Thyroid gland (tissue), 4 donors: Measurements from ENCODE around the gene CRPPA.

Experiments used
- POLR2A ChIP-seq, 2 donors: fragments of 450-650 bp; IDR thresholded peaks; one replicate each; pipeline ENCODE4 v1.6.1; 2017; ENCODE audit warnings: antibody characterized with exemption in 2 of 2, mild to moderate bottlenecking in 2 of 2, moderate library complexity in 1 of 2
- TF ChIP-seq, protein P1 (sequence below), 6 experiments: fragments of 200-600 bp in 3 of 6; fragments of 450-650 bp in 3 of 6; sonication (generic) in 3 of 6; IDR thresholded peaks; one replicate each; pipeline ENCODE4 v1.5.1; 2016 to 2019; ENCODE audit warnings: antibody characterized with exemption in 6 of 6, mild to moderate bottlenecking in 2 of 6, inconsistent platforms in 1 of 6, moderate library complexity in 1 of 6

DNA sequence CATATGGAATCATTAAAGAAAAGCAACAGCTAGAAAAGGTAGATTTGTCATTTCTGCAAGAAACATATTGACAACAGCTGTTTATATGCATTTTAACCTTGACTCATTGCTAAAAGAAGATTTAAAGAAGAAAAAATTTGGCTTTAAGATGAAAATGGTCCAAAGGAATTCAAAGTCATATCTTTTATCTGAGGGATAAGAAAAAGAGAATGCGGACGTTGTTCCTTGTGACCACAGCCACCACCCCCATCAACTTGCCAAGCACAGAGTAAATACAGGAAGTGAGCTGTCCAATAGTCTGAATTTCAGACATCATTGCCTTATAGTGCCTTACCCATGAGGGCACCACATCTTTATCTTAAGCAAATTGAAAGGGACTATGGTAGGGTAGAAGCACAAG is 7.3 kb upstream of the CRPPA start:
- TF ChIP-seq, protein P1, sequence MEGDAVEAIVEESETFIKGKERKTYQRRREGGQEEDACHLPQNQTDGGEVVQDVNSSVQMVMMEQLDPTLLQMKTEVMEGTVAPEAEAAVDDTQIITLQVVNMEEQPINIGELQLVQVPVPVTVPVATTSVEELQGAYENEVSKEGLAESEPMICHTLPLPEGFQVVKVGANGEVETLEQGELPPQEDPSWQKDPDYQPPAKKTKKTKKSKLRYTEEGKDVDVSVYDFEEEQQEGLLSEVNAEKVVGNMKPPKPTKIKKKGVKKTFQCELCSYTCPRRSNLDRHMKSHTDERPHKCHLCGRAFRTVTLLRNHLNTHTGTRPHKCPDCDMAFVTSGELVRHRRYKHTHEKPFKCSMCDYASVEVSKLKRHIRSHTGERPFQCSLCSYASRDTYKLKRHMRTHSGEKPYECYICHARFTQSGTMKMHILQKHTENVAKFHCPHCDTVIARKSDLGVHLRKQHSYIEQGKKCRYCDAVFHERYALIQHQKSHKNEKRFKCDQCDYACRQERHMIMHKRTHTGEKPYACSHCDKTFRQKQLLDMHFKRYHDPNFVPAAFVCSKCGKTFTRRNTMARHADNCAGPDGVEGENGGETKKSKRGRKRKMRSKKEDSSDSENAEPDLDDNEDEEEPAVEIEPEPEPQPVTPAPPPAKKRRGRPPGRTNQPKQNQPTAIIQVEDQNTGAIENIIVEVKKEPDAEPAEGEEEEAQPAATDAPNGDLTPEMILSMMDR (IDR thresholded peaks at IDR 0.05) = no peak
- TF ChIP-seq POLR2A (IDR thresholded peaks at IDR 0.05) = no peak
